ENCODE data around the gene MED12L. TPM values are rescaled to one million over a fixed set of nuclear protein-coding genes. Genes with fewer than 3 reads are reported as not detected.

Gene MED12L
- total and polyA plus RNA-seq, 10 of the 15 experiments (the other 5 are each of a cell fraction or from before 2014, with no cell fraction given): 0.01 to 0.06 (median 0.03) TPM; not detected in 2

GRCh38 chr3:151289445-151289844, 204.0 kb downstream of the MED12L start:
- ChIA-PET POLR2A (no interaction called here), SMC1A (ENCODE audit: uncharacterized antibody, unreplicated experiment) (interaction anchor here (1.1 to 2.6 kb wide), 3 partner anchors 29 to 122 kb away, joined by 3 to 12 read pairs (median 4); no protein-coding TSS in a partner anchor), CTCF (interaction anchor here (0.7 to 1.8 kb wide), 6 partner anchors 9 to 133 kb away, joined by 3 to 5 read pairs (median 4); no protein-coding TSS in a partner anchor), RAD21 (ENCODE audit: unreplicated experiment) (interaction anchor here (1.0 kb wide), 1 partner anchor 8 kb away, joined by 3 read pairs; no protein-coding TSS in a partner anchor)
- Histone ChIP-seq H3K27ac (ENCODE audit: control insufficient read depth, insufficient read depth) (no peak overlapping the region), H3K27me3 (replicated peaks in 1 of 2; ENCODE audit: control insufficient read depth in 2 of 2, insufficient read depth in 2 of 2, low read length in 1 of 2) (no peaks in the 10 kb centered on the region; a peak in 1 of 4 replicates), H3K9me3 (replicated peaks; ENCODE audit: control insufficient read depth, insufficient read depth, low read length) (no peaks in the 10 kb centered on the region), H3K4me2 (ENCODE audit: control insufficient read depth, insufficient read depth) (no peak overlapping the region), H2AFZ (ENCODE audit: control insufficient read depth, low read depth, low read length) (no peak overlapping the region), H3K79me2 (ENCODE audit: control insufficient read depth, insufficient read depth, low read length) (no peaks in the 10 kb centered on the region), H3K36me3 (ENCODE audit: control insufficient read depth in 2 of 2, insufficient read depth in 2 of 2, low read length in 1 of 2) (no peaks in the 10 kb centered on the region), H4K20me1 (ENCODE audit: control insufficient read depth, insufficient read depth) (no peaks in the 10 kb centered on the region), H3K9ac (ENCODE audit: control insufficient read depth, insufficient read depth, low read length) (no peak overlapping the region), H3K4me3 (no peak overlapping the region), H3K4me1 (ENCODE audit: control insufficient read depth, insufficient read depth, low read length) (no peaks in the 10 kb centered on the region)
- in situ Hi-C loops (cut with MboI): no loop called here
- DNase-seq (ENCODE audit: low read depth, low spot score) (no peak), ATAC-seq (no peak), FAIRE-seq (no peak)
- intact Hi-C loops (cut with micrococcal nuclease; ENCODE audit: unreplicated experiment): no loop called here
- WGBS (ENCODE audit: insufficient coverage, insufficient replicate concordance, low lambda C conversion rate, missing lambda C conversion rate): 40% methylated on average over 3 of the region's 3 CpGs
- no TSS peak for BruUV-seq (replicated peaks)
- TF ChIP-seq ATF7 (IDR thresholded peaks at IDR 0.05; ENCODE audit: low read depth): no peak
- TF ChIP-seq, protein P1, sequence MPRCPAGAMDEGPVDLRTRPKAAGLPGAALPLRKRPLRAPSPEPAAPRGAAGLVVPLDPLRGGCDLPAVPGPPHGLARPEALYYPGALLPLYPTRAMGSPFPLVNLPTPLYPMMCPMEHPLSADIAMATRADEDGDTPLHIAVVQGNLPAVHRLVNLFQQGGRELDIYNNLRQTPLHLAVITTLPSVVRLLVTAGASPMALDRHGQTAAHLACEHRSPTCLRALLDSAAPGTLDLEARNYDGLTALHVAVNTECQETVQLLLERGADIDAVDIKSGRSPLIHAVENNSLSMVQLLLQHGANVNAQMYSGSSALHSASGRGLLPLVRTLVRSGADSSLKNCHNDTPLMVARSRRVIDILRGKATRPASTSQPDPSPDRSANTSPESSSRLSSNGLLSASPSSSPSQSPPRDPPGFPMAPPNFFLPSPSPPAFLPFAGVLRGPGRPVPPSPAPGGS (IDR thresholded peaks at IDR 0.05; ENCODE audit: borderline replicate concordance, insufficient read depth, low read depth, low read length, poor library complexity, severe bottlenecking): no peak
- TF ChIP-seq CHD1 (IDR thresholded peaks at IDR 0.05; ENCODE audit: low read depth, low read length): no peak
- no peak for TF ChIP-seq SMAD1 (IDR thresholded peaks at IDR 0.05; ENCODE audit: low read depth, partially characterized antibody)
- TF ChIP-seq CREM (IDR thresholded peaks at IDR 0.05; ENCODE audit: low read depth): no peak
- no peak for TF ChIP-seq ZBTB11 (CRISPR knock-in tag; IDR thresholded peaks at IDR 0.05)
- no peak for TF ChIP-seq IKZF1 (conservative IDR thresholded peaks at IDR 0.05)
- no peak for TF ChIP-seq SREBF2 (IDR thresholded peaks at IDR 0.05; ENCODE audit: low read length)
- TF ChIP-seq EZH2 (IDR thresholded peaks at IDR 0.05; ENCODE audit: borderline replicate concordance, control insufficient read depth, low read depth, low read length): no peak
- no peak for TF ChIP-seq ZNF687 (IDR thresholded peaks at IDR 0.05)
- no peak for TF ChIP-seq CREB1 (IDR thresholded peaks at IDR 0.05; ENCODE audit: low read depth)
- TF ChIP-seq ZNF384 (IDR thresholded peaks at IDR 0.05; ENCODE audit: borderline replicate concordance, low read depth, low read length): no peak
- TF ChIP-seq POU2F2 (IDR thresholded peaks at IDR 0.05; ENCODE audit: borderline replicate concordance, low read depth, low read length): no peak
- TF ChIP-seq POLR2AphosphoS5 (IDR thresholded peaks at IDR 0.05; ENCODE audit: low read length): no peak

All from GM12878 (cell line).